LoVo (cell line): ENCODE data around the gene HDAC7.
"Not testable (repeated sequence)": the region's sequence is repeated elsewhere in the genome, so short reads cannot be mapped to it uniquely, and the experiment has no call there.

Experiments
- DNase-seq: peaks from one replicate; pipeline ENCODE4 v3.0.0-alpha.2; 2016; ENCODE audit warnings: low spot score

HDAC7 gene

DNA sequence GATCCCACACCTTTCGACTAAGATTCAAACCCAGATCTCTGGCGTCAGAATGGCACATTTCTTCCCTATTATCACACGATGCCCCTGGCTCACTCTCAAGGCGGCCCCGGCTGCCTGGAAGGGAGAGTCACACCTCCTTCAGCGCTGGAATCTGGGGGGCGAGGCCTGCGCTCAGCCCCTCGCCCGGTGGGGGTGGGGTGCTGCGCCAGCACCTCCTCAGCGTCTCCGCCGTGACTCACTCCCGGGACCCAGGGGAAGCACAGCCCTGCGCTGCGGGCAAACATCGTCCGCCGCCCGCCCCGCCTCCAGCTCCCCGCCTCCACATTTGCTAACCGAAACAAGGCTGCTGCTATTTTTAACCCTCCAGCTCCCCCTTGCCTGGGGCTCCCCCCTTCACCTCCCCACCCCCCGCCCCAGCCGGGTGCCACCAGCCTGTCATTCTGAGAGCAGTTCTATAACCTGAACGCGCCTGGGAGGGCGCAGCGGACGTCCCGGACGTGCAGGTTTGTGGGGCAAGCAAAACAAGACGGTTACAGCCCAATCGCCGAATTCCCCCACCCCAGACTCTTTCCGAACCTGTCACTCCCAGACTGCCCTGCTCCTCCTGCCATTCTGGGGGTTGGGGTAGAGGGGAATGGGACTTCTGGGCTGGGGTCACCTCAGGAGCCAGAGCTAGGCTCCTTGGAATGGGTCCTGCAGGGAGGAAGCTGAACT is 6.7 kb downstream of the HDAC7 start:
- DNase-seq = peak; percentile 45

DNA sequence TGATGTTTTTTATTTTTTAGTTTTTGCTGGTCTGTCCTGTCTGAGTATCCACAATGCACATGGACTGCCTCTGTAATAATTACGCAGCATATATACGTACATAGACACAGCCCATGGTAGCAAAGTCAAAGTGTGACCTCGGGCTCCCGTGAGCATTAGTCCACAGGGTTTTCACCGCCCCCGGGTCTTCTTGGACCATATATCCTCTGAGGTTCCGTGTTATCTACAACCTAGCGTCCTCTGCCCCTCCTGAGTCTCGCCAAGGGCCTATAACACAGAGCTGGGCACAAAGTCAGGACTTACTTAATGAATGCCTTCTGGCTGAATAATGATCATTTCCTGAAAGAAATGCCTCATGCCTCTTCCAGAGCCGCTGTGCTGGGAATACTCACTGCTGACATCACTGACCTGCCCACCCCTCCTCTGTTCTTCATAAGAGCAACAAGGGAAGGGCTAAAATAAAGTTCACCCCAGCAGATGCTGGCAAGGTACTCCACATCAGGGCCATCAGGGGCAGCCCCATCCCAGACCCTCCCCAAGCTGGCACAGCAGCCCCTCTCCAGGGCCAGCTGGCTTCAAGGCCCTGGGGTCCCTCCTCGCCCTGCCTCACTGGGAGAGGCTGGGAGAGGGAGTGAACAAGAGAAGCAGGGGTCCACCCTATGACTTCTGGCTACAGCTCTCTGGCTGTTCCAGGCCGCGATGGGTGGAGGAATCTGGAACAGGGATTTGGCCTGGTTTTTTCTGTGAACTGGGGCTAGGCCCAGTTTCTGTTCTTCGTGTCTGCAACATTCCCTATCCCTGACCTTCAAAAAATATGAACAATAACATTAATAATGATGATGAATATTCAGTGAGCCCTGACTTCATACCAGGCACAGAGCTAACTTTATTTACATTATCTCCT is 7.9 kb downstream of the HDAC7 start:
- DNase-seq = no peak

DNA sequence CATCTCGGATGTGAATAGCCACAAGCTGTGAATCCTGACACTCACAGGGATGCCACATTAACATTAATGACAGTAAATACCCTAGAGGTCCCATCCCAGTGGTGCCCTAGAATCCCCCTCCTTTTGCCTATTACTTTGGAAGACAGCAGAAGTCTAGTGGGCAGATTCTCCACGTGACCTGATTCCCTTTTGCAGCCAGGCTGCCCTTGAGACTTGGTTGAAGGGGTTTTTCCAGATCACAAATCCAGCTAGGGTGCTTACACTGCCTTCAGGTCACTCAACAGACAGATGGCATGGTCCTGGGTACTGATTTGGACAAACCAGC is 8.7 kb downstream of the HDAC7 start:
- no peak for DNase-seq

DNA sequence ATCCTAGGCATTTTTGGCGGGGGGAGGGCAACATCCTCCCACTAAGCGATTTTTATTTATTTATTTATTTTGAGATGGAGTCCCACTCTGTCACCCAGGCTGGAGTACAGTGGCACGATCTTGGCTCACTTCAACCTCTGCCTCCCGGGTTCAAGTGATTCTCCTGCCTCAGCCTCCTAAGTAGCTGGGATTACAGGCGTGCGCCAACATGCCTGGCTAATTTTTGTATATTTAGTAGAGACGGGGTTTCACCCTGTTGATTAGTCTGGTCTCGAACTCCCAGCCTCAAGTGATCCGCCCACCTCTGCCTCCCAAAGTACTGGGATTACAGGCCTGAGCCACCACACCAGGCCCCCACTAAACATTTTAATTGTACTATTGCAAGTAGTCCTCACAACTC is 10.2 kb downstream of the HDAC7 start:
- not testable (repeated sequence) for DNase-seq

DNA sequence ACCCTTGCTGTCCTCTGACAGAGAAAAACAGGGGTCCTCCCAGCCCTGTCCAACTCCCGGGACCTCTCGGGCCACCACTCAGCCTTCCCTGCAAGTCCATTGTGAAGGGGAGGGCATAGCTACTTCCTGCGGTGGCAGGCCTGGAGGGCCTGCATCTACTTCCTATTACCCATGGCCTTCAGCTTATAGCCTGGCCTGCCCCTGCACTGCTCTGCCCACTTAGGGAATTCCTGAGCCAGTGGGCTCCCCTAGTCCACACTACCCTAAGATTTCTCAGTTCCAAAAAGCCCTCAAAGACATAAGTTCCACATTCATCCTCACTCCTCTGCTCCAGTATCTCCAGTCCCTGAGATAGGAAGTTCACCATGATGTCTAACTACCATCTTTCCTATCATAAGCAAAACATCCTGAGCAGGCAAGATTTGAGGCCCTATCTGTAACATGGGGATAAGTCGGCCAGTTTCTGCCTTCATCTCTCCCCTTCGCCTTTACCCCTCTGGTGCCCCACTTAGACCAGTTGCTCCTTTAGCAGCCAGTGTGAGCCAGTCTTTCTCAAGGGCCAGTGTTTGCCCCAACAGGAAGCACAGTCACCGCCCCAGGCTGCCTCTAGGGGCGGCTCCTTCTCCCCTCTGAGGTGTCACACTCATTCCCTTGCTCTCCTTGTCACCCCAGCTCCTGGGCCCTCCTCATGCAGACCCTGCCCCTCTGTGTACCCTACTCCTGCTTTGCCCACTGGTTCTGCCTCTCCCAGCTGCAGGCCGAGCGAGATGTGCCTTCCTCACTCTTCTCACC is 10.9 kb downstream of the HDAC7 start:
- no peak for DNase-seq

DNA sequence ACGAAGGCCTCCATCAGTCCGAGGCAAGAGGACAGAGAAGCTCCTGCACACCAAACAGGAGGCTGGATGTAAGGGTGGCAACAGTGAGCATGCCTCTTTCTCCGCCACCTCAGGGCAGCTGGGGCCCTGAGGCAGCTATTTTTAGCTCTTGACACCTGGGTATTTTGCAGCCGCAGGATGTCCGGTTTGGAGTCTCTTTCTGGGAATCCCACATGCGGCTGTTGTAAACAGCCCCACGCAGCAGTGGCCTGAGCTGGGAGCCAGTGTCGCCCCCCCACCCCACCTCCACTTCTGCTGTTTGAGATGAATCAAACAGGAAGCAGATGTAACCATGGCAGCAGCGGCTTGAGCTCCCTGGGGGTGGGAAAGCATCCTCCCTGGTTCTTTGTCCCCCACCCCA is 11.7 kb downstream of the HDAC7 start:
- DNase-seq = no peak

DNA sequence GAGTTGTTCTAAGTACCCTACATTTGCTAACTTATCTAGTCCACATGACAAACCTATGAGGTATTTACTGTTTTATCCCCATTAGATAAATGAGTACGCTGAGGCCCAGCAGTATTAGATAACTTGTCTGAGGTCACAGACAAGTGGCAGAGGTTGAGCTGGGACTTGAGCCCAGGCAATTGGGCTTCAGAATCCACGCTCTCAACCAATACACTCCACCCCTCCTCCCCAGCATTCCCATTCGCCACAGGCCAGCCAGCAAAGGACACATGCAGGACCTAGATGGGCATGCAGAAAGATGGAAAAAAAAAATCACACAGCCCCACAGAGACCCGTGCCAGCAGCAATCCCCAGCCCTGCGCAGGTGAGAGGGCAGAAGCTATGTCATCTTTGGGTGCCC is 12.4 kb downstream of the HDAC7 start:
- no peak for DNase-seq

DNA sequence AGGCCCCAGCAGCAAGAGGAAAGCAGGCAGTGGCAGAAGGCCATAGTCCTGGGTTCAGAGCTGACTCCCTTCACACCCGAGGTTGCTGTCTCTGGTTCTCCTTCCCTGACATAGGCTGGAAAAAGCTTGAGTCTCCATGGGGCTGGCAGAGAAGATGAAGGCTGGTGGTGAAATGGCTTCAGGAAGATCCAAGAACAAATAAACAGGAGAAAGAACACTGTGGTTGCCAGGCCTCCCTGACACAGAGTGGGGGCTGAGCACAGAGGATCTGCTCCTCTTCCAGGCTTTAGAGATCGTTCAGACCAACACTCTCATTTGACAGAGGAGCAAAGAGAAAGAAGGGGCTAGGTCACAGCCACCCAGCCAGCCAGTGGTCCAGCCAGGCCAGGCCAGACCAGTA is 14.3 kb downstream of the HDAC7 start:
- no peak for DNase-seq

DNA sequence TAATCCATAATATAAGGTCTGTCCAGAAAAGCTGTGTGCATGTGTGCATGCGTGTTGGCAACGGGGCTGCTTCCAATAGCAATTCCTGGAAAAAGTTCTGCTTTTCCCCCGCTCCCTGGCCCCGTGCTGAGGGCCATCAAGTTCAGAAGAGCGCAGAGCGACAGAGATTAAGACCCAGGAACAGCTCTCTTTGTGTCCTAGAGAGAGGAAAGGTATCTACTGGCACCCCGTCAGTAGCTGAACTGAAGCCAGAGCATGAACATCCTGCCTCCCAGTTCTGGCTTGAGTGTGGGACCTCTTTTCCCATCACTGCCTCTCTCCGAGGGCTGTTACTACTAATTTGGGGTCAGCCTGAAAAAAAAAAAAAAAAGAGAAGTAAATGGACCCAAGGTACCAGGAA is 15.5 kb downstream of the HDAC7 start:
- no peak for DNase-seq

DNA sequence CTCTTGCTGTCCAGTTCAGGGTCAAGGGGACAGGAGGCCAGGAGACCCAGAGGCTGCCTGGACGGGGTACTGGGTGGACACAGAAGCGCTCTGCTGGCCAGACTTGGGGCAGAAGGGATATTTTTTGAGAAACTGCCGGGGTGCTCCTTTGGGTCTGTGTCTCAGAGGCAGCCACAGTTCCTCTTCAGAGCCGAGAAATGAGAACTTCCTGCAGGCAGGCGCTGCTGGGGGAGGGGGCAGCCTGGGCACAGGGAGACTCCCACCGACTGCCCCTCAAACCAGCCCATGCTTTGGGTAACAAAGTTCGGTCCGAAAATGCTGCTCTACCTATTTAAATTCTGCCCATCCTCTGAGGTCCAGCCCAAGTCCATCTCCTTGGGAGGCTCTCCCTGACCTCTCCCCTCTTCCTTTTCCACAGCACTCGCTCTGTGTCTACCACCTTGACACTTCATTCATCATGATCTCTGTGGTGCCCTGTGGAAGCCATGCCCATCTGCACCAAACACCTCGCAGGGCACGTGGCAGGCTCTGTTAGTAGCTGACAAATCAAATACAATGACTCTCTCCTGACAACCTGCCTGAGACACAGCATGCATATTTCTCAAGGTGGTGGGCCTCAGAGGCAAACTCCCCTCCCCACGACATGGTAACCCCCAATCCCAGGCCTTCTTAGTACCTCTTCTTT is 16.4 kb downstream of the HDAC7 start:
- DNase-seq = no peak

DNA sequence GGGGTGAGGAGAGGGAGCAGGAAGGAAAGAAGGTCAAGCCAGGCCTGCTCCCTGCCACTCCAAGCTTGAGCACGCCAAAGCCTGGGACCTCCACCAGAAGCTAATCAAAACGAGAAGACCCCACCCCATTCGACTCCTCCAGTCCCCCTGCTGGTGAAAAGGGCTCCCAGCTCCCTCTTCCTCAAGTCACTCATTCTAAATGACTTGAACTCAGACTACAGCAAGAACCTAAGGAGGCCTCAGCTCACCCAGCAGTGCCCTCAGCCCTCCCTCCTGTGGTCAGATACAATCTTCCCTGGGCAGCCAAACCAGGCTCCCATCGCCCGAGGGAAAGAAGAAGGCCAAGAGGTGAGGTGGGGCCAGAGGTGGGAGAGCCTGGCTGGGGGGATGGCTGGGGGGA is 17.4 kb downstream of the HDAC7 start:
- no peak for DNase-seq

DNA sequence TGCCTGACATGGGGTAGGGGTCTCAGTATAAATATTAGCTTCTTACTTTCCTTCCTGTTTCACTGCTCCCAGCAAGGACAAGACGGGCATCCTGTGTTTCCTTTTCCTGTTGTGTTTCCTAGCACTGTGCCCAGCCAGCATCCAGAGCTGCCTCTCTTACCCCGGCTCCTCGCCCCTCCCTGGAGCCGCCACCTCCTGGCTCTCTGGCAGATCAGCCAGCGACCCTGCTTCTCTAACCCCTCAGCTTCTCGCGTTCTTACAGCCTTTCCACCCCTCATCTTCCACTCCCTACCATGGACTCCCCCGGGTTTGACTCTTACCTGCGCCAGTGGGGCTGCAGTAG is 17.8 kb downstream of the HDAC7 start:
- no peak for DNase-seq

DNA sequence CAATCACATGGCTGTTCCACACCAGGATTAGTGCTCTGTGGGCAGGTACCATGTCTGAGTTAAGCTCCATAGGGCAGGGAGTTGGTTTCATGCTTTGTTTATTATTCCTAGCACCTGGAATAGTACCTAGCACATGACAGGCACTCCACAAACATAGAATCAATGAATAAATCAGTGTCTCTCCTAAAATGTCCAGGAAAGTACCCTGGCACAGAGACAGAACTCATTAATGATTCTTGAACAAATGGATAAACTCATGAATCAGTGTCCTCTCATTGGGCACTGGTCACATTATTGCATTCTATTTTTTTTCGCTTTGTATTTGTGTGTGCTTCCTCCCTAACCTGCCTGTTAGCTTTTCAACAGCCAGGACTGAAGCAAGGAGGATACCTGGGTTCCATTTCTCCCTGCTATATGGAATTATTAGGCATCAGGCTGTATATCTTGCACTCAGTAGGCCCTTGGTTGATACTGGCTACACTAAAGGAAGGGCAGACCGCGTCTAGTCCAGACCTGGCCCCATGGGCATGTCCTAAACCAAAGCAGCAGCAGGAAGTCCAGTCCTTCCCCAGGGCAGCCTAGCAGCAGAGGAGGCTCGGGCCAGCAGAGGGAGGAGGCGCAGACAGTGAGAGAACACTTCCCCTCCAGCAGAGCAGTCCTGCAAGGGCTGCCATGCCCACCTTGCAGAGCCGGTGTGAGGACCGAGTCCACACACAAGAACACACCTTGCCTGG is 18.4 kb downstream of the HDAC7 start:
- no peak for DNase-seq

DNA sequence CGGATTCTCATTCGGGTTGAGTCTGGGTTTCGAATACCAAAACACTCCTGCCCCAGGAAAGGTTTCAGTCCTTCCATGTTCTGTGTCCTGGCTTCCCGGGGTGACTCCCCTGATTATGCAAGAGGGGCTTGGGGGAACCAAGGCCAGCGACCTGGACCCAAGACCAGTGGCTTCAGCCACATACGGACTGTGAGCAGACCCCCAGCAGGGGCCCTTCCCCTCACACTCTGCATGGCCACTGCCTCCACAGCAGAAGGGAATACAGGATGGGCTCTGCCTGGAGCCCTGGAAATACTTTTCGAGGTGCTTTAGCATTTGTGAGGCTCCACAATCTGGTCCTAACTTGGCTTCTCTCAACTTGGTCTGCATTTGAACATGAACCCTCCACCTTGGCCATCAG is 19.1 kb downstream of the HDAC7 start:
- DNase-seq = no peak

DNA sequence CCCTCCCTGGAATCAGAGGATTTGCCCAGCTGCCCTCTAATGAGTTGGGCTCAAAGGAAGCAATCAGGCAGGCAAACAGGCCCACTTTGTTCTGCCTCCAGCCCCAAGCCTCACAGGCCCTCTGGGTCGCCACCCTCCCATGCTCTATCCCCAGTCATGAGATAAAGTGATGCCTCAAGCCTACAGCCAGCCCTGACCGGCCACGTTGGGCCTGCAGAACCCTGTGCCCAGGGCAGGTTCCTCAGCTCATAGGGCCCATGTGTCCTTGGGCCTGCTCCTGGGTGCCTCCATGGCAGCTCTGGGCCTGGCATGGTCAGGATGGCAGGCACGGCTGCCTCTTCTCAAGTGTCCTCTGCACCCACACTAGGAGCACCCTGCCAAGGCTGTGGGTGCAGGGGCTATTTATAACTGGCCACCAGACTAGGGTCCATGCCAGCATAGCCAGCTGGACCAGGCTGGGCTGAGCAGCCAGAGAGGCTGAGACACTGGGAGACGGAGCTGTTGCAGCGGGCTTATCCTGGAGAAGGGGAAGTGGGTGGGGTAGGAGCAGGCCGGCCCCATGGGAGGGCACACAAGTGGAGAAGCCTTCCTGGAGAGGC is 20.2 kb downstream of the HDAC7 start:
- DNase-seq = no peak

DNA sequence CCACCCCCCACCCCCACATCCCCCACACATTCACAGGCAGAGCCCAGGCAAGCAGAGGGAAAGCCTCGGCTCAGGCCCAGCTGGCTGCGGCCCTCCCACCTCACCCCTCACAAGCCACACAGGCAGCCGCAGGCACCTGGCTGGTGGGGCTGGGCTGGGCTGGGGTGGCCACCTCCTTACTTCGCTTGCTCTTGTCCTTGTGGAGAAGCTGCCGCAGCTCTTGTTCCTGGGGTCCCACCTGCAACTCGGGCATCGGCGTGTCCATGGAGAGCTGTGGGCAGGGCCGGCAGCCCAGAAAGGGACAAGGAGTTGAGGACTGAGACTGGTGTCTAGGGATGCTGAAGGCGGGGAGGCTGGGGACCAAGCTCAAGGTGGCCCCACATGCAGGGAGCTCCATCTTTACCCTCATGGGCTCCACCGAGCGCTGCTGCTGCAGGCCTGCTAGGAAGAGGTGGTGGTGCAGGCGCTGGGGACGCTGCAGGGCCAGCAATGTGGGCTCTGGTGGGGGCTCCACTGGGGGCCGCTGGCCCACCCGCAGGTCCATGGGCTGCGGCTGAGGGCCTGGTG is 21.2 kb downstream of the HDAC7 start:
- DNase-seq = no peak

DNA sequence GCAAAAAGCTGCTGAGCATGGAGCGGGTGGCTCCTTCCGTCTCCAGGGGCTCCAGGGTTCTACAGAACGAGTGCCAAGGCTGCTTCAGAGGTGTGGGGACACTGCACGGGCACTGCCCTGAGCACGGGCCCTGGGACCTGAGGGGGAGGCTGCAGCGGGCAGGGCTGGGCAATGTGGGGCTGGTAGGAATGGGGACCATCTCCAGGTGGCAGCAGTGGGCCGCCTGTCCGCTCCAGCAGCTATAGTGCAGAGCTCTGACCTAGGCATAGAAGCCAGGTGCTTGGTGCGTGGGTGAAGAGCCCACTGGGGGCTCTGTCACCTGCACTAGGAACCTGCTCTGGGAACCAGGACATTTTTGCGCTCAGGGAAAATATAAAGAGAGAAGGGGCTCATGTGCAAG is 22.3 kb downstream of the HDAC7 start:
- DNase-seq = no peak

DNA sequence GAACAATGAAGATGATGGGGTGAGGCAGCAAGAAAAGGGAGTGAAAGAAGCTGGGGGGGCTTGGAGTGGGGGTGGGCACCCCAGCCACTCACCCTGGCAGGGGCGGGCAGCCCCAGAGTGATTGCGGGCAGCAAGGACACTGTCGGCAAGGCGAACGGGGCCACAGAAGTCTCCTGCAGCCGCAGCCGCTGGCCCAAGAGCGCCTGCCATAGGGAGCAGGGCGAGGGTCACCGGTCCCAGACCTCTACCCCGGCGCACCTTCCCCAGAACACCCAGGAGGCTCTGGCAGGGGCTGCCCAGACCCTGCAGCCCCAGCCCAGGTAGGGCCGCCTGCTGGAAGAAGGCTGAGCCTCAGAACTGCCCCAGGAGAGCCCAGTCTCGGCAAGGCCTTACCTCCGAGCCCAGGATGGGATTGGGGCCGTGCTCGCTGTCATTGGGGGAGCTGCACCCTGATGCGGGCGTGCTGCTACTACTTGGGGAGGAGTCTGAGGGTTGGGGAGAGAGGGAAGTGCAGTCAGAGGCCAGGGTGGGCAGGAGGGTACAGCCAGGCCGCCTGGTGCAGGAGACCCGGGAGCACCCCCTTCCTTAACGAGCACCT is 23.8 kb downstream of the HDAC7 start:
- no peak for DNase-seq

DNA sequence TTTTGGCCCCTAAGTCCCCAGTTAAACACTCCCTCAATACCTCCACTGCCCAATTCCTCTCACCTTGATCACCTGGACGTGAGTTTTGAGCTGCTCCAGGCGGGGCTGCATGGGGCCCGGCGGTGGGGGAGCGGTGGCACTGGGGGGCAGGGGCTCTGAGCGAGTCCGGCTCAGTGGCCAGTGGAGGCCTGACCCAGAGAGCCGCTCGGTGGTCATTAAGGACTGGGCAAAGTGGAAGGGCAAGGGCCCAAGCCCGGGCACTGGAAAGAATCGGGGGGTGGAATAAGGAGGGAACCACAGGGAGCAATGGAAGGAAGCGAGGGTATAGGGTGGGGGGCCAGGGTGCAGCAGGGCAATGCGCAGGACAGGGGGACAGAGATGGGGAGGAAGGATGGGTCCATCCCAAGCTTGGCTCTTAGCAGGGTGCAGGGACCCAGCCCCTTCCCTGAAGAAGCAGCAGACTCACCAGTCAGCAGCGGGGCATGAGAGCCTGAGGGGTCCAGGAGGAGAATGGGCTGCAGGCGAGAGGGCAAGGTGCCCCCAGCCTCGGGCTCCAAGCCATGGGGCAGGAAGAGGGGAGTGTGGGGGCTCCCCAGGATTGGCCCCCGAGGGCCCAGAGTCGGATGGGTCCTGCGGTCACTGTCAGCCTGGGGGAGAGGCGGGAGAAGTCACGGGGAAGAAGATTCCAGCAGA is 24.4 kb downstream of the HDAC7 start:
- no peak for DNase-seq

DNA sequence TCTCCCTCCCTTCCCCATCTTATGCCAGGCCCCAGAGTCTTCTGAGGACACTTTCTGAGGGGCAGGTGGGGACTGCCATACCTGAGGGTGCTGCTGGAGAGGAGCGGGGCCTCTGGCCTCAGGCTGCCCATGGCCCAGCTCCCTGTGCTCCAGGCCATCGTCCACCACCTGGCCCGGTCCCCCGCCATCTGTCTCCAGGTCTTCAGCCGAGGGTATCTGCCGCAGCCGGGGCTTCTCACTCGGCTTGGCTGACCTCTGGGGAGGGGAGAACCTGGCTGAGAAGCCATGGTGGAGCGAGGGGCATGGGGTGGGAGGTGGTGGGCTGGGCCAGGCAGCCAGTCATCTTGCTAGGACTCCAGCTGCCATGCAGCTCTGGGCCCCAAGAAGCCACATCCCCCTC is 25.0 kb downstream of the HDAC7 start:
- no peak for DNase-seq
